Trophoblast cell (in vitro differentiated cells and primary cell): ENCODE data around the gene CRYZ.

Experiments
- DNase-seq, 2 donors: peaks; one replicate each; pipeline ENCODE4 v3.0.0-alpha.2; 2016
- H2AFZ ChIP-seq: 2 replicates; pipeline ENCODE4 v1.6.1; 2013; ENCODE audit warnings: low read length, moderate library complexity, mild to moderate bottlenecking; ENCODE audit not compliant: insufficient read depth, poor library complexity
- H2AK5ac ChIP-seq: 2 replicates; pipeline ENCODE4 v1.6.1; 2013; ENCODE audit warnings: mild to moderate bottlenecking, low read length
- H2BK120ac ChIP-seq: 2 replicates; pipeline ENCODE4 v1.6.1; 2013; ENCODE audit warnings: low read length, mild to moderate bottlenecking, moderate library complexity; ENCODE audit not compliant: insufficient read depth, poor library complexity
- H2BK12ac ChIP-seq: 2 replicates; pipeline ENCODE4 v1.6.1; 2013; ENCODE audit warnings: mild to moderate bottlenecking, low read length, moderate library complexity
- H2BK5ac ChIP-seq: 2 replicates; pipeline ENCODE4 v1.6.1; 2013; ENCODE audit warnings: low read length, low read depth, moderate library complexity, mild to moderate bottlenecking; ENCODE audit not compliant: poor library complexity
- H3K14ac ChIP-seq: 2 replicates; pipeline ENCODE4 v1.6.1; 2013; ENCODE audit warnings: mild to moderate bottlenecking, low read length
- H3K18ac ChIP-seq: 2 replicates; pipeline ENCODE4 v1.6.1; 2013; ENCODE audit warnings: mild to moderate bottlenecking, low read length
- H3K23ac ChIP-seq: 2 replicates; pipeline ENCODE4 v1.6.1; 2013; ENCODE audit warnings: low read length
- H3K27ac ChIP-seq: 2 replicates; pipeline ENCODE4 v1.5.1; 2013; ENCODE audit warnings: low read depth, mild to moderate bottlenecking, inconsistent platforms, low read length, moderate library complexity
- H3K27me3 ChIP-seq: 2 replicates; pipeline ENCODE4 v1.6.1; 2013; ENCODE audit warnings: inconsistent platforms, mild to moderate bottlenecking, low read length, moderate library complexity; ENCODE audit not compliant: insufficient read depth
- H3K36me3 ChIP-seq, 2 experiments: 1 replicate in 1 of 2; 2 replicates in 1 of 2; pipeline ENCODE4 v1.6.1; 2013; ENCODE audit warnings: low read length in 2 of 2, mild to moderate bottlenecking in 2 of 2, moderate library complexity in 1 of 2; ENCODE audit not compliant: insufficient read depth in 2 of 2, control insufficient read depth in 1 of 2
- H3K4ac ChIP-seq: 2 replicates; pipeline ENCODE4 v1.6.1; 2013; ENCODE audit warnings: low read depth, mild to moderate bottlenecking, low read length, moderate library complexity
- H3K4me1 ChIP-seq, 2 experiments: 1 replicate in 1 of 2; 2 replicates in 1 of 2; pipeline ENCODE4 v1.6.1; 2013; ENCODE audit warnings: low read length in 2 of 2, mild to moderate bottlenecking in 2 of 2, moderate library complexity in 1 of 2; ENCODE audit not compliant: insufficient read depth in 2 of 2, control insufficient read depth in 1 of 2
- H3K4me2 ChIP-seq: 2 replicates; pipeline ENCODE4 v1.6.1; 2013; ENCODE audit warnings: inconsistent platforms, mild to moderate bottlenecking, low read length, moderate library complexity
- H3K4me3 ChIP-seq: 2 replicates; pipeline ENCODE4 v1.5.1; 2013; ENCODE audit warnings: mild to moderate bottlenecking, low read depth, low read length, inconsistent platforms
- H3K79me1 ChIP-seq: one replicate; pipeline ENCODE4 v1.6.1; 2013; ENCODE audit warnings: low read length
- H3K79me2 ChIP-seq: 2 replicates; pipeline ENCODE4 v1.6.1; 2013; ENCODE audit warnings: low read length, mild to moderate bottlenecking; ENCODE audit not compliant: control insufficient read depth, insufficient read depth, poor library complexity
- H3K9ac ChIP-seq: 2 replicates; pipeline ENCODE4 v1.6.1; 2013; ENCODE audit warnings: mild to moderate bottlenecking, low read length
- H3K9me3 ChIP-seq: 2 replicates; pipeline ENCODE4 v1.6.1; 2013; ENCODE audit warnings: low read depth, mild to moderate bottlenecking, control low read depth, inconsistent platforms, low read length; ENCODE audit not compliant: insufficient read depth
- H4K12ac ChIP-seq: 2 replicates; pipeline ENCODE4 v1.6.1; 2013; ENCODE audit warnings: low read depth, mild to moderate bottlenecking, low read length, moderate library complexity
- H4K8ac ChIP-seq: 2 replicates; pipeline ENCODE4 v1.6.1; 2013; ENCODE audit warnings: low read depth, mild to moderate bottlenecking, low read length, moderate library complexity
- H4K91ac ChIP-seq: one replicate; pipeline ENCODE4 v1.6.1; 2013; ENCODE audit warnings: low read depth, mild to moderate bottlenecking, low read length, moderate library complexity
- WGBS: extraction: QIAGEN DNeasy Blood & Tissue Kit; methylation state at CpG from one replicate; pipeline ENCODE4 v1.1.7; 2013; ENCODE audit warnings: missing lambda C conversion rate; ENCODE audit not compliant: insufficient read length, insufficient coverage; ENCODE audit errors: extremely low coverage; 5-methylcytosine and 5-hydroxymethylcytosine counted together

CRYZ gene

DNA sequence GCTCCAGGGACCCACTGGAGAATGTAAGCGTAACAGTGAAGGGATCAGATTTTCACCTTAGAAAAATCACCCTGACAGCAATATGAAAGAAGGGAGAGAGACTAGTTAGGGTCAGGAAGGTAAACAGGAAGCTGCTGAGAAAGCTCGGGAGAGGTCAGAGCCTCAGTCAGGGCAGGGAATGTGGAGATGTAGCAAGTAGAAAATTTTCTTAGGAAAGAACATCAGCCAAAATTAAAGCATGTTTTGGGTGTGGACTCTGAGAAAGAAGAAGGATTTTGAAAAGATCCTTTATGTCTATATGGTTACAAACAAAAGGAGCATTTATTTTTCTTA is 42.5 kb downstream of the CRYZ start:
- Histone ChIP-seq H2BK5ac (no peak overlapping the region), H3K4ac (no peak overlapping the region), H3K4me2 (no peak overlapping the region), H2AFZ (no peak overlapping the region), H3K36me3 (no peaks in the 10 kb centered on the region), H4K8ac (peak overlapping the region; percentile 69), H3K14ac (no peak overlapping the region), H3K79me1 (no peaks in the 10 kb centered on the region), H3K27ac (peak overlapping the region; percentile 47), H4K91ac (no peak overlapping the region), H3K18ac (no peak overlapping the region), H3K27me3 (no peaks in the 10 kb centered on the region), H2BK12ac (peak overlapping the region; percentile 54), H3K9me3 (no peaks in the 10 kb centered on the region), H4K12ac (no peak overlapping the region), H3K4me1 (peaks cover 0 to 2% of the 10 kb centered on the region in 2 experiments), H3K4me3 (no peak overlapping the region), H2AK5ac (no peak overlapping the region), H3K9ac (no peak overlapping the region), H2BK120ac (no peak overlapping the region), H3K23ac (no peak overlapping the region), H3K79me2 (no peaks in the 10 kb centered on the region)
- no CpG with 5 or more reads among the region's 2 CpGs for WGBS
- no peak for DNase-seq

DNA sequence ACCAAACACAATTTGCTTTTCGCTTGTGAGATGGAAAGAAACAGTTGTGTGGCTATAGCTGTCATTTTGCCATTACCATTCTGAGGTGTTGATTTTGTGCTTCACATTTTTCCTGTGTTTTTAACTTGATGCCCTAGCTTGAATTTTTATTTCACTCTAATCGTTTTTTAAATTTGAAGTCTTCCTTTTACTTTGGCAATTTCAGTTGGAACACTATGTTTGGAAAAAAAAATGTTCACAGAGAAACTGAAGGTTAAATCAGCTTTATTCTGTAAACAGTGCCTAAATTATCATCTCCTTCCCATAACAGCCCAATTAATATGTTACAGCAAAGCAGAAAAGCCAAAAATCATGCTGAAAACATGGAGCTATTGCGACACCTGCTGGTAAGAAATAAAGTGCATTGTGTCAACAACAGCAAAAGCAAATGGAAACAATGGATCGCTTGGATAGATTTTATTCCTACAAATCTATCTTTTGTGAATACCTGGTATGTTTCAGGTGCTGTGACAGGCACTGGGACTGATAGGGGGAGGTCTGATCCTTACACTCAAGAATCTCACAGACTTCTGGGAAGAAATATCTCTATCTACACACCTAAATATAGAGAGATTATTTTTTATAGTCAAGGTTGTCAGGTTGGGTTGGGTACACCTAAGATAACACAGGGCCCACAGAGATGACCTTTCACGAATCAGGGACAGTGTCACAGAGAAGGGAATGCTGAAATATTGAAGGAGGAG is 43.1 kb downstream of the CRYZ start:
- no peaks in the 10 kb centered on the region for H3K9me3 ChIP-seq
- H4K8ac ChIP-seq, result peak overlapping the region; percentile 69
- H3K4me2 ChIP-seq, result no peak overlapping the region
- no CpG with 5 or more reads among the region's 5 CpGs for WGBS
- H2BK5ac ChIP-seq, result no peak overlapping the region
- peaks cover 0 to 2% of the 10 kb centered on the region in 2 experiments for H3K4me1 ChIP-seq
- DNase-seq, result peak; percentile 39 to 86
- H3K79me1 ChIP-seq, result no peaks in the 10 kb centered on the region
- H2BK120ac ChIP-seq, result no peak overlapping the region
- peak overlapping the region; percentile 47 for H3K27ac ChIP-seq
- H3K36me3 ChIP-seq, result no peaks in the 10 kb centered on the region
- H3K4me3 ChIP-seq, result no peak overlapping the region
- H4K12ac ChIP-seq, result no peak overlapping the region
- H3K14ac ChIP-seq, result no peak overlapping the region
- H3K79me2 ChIP-seq, result no peaks in the 10 kb centered on the region
- H3K4ac ChIP-seq, result no peak overlapping the region
- H2AFZ ChIP-seq, result no peak overlapping the region
- H2BK12ac ChIP-seq, result peak overlapping the region; percentile 54
- H4K91ac ChIP-seq, result no peak overlapping the region
- no peak overlapping the region for H3K9ac ChIP-seq
- H3K23ac ChIP-seq, result no peak overlapping the region
- H3K18ac ChIP-seq, result no peak overlapping the region
- H2AK5ac ChIP-seq, result no peak overlapping the region
- H3K27me3 ChIP-seq, result no peaks in the 10 kb centered on the region

DNA sequence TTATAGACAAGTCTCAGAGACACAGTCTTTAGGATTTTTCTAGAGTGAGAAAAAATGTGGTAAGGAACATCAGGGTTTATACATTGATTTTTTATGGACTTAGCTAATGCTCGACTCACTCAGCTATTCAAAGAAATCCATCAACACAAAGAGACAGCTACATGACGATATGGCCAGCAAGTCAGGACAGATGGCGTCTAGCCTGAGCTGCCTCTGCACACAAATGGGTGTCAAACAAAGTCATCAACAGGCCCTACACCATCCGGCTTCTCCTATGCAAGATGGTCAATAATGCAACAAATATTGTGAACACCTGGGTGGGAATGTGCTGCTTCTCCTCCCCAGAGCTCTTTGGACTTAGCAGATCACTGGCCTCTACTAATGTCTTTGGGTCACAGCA is 45.9 kb downstream of the CRYZ start:
- WGBS, result no CpG with 5 or more reads among the region's 4 CpGs
- no peak overlapping the region for H3K27ac ChIP-seq
- no peaks in the 10 kb centered on the region for H3K27me3 ChIP-seq
- H4K91ac ChIP-seq, result no peak overlapping the region
- no peaks in the 10 kb centered on the region for H3K79me2 ChIP-seq
- no peak overlapping the region for H3K4me2 ChIP-seq
- no peak overlapping the region for H3K4ac ChIP-seq
- H3K36me3 ChIP-seq, result no peaks in the 10 kb centered on the region
- H2BK5ac ChIP-seq, result no peak overlapping the region
- no peak overlapping the region for H3K9ac ChIP-seq
- DNase-seq, result no peak
- H2BK120ac ChIP-seq, result no peak overlapping the region
- H4K8ac ChIP-seq, result no peak overlapping the region
- H2AK5ac ChIP-seq, result no peak overlapping the region
- no peak overlapping the region for H3K4me3 ChIP-seq
- no peaks in the 10 kb centered on the region for H3K9me3 ChIP-seq
- H4K12ac ChIP-seq, result no peak overlapping the region
- no peak overlapping the region for H3K23ac ChIP-seq
- peaks cover 0 to 2% of the 10 kb centered on the region in 2 experiments for H3K4me1 ChIP-seq
- no peak overlapping the region for H2AFZ ChIP-seq
- H3K18ac ChIP-seq, result no peak overlapping the region
- H2BK12ac ChIP-seq, result no peak overlapping the region
- H3K79me1 ChIP-seq, result no peaks in the 10 kb centered on the region
- no peak overlapping the region for H3K14ac ChIP-seq

DNA sequence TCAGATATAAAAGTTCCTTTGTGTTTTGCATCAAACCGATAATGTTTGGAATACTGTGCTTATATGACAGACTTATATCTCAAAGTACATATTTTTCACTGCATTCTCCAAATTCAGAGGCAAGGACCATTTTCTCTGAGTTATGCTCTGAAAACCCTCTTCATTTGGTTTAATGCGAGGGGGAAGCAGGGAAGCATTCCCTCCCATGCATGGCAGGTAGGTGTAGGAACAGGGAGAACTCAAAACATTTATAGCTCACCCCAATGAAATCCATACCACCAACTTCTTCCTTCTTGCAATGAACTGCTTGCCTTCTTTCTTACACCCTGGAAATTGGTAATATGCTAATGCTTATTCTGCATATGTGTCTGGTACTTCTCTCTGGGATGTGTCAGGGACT is 48.5 kb downstream of the CRYZ start:
- Histone ChIP-seq H2BK120ac (no peak overlapping the region), H2AFZ (no peak overlapping the region), H4K8ac (no peak overlapping the region), H3K4me1 (no peaks in the 10 kb centered on the region), H3K27me3 (no peaks in the 10 kb centered on the region), H4K91ac (no peak overlapping the region), H2BK12ac (no peak overlapping the region), H3K14ac (no peak overlapping the region), H3K4me2 (no peak overlapping the region), H3K79me2 (no peaks in the 10 kb centered on the region), H3K23ac (no peak overlapping the region), H2BK5ac (no peak overlapping the region), H4K12ac (no peak overlapping the region), H3K9me3 (no peaks in the 10 kb centered on the region), H2AK5ac (no peak overlapping the region), H3K4me3 (no peak overlapping the region), H3K9ac (no peak overlapping the region), H3K27ac (no peak overlapping the region), H3K4ac (no peak overlapping the region), H3K18ac (no peak overlapping the region), H3K79me1 (no peaks in the 10 kb centered on the region), H3K36me3 (no peaks in the 10 kb centered on the region)
- no peak for DNase-seq
- no CpG with 5 or more reads among the region's 2 CpGs for WGBS
